RPMI7951 (cell line): Measurements from ENCODE around the gene CEP55. TPM values are rescaled to one million over a fixed set of nuclear protein-coding genes. Genes with fewer than 3 reads are reported as not detected.

Experiments
- DNase-seq: peaks from one replicate; pipeline ENCODE4 v3.0.0-alpha.2; 2012; ENCODE audit warnings: low read depth
- total RNA-seq: library from RNA; depleted of rRNA; stranded (reverse); fragments of >200 nt; shearing (Covaris generic); gene quantifications from 2 replicates; pipeline ENCODE4 v1.2.3, GENCODE V29; 2014

The CEP55 gene
- total RNA-seq, 1 experiment from 2014 or later: 132 TPM

GRCh38 chr10:93469454-93469853 lies 27.0 kb upstream of the CEP55 start:
- peak; percentile 89 for DNase-seq

DNA sequence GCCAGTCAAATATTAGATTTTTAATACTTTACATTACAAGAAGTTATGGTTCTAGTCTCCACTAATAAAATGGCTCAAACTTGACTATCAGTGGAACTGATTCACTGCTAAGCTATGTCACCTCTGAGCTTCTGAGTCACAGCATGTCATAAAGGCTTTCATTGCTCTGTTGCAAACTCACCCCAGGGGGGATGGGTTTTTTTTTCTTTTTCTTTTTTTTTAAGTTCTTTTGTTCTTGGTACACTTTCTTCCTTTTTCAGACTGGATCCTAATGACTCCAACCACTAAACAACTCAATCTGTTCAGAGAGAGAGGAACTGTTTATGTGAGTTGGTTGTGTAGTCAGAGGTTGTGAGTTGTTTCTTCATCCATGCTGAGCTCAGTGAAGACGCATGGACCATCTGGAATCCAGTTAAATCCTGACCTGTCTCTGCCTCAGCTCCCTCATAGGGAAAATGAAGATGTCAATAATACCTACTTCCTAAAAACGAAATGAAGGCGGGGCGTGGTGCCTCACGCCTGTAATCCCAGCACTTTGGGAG lies 25.2 kb upstream of the CEP55 start:
- peak; percentile 93 for DNase-seq

DNA sequence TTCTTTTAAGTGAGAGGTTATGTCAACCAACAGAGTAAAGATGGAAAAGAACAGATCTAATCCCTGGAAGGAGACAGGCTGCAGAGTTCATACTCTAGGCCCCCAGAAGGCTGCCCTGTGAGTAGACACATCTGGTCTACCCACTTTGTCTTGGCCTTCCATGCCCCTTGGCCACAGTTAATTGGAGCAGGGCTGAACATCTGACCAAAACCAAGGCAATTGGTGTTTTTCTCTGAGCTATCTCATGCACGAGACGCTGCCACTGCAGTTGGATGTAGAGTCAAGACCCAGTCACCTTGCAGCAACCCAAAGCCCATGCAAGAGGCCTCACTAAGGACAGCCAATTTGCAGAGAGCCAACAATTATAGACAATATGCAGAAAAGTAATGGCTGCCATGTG lies 23.3 kb upstream of the CEP55 start:
- peak; percentile 54 for DNase-seq

DNA sequence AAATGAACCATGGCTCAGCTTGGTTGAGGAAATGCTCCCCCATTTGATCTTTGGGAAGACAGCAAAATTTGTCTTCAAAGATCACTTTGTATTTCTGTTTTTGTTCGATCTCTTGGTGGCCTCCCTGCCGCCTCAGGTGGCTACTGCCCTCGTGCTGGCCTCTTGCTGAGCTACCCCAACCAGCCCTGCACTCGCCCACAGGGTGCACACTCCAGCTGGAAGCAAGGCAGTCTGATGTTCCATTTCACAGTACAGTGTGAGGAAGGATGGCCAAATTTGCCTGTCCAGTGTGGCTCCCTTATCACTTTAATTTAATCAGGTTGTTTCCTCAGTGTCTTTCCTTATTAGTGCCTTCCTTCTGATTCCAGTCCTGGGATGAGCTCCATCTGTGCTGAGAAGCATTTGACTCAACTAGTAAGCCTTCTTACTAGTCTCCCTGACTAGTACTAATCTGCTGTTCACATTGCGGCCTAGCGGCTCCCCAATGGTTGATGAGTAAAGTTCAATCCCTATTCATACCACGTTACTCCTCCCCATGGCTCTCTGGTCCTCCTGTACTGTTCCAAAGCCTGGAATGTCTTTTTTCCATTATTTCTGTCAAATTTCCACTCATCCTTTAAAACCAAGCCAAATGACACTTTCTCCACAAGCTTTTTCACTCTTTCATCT lies 22.5 kb upstream of the CEP55 start:
- DNase-seq: no peak

GRCh38 chr10:93475227-93475626 lies 21.2 kb upstream of the CEP55 start:
- no peak for DNase-seq

DNA sequence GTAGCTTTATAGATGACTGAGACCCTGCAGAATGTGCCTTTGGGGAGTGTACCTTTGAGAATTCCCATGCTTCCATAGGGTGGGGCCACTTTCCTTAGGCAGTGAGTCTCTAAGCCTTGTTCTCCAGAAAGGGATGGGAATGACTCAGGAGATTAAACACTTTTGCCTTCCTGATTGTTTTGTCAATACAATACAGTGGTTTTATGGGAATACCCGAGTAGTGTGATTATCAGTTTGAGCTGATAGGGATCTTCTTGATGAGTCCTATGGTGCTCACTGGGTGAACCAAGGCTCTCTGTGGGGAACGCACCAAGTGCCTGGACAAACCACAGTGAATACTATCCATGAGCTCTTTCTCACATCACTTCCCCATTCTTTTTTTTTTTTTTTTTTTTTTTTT lies 20.5 kb upstream of the CEP55 start:
- DNase-seq: peak; percentile 80

- no peak for DNase-seq
Observed at GRCh38 chr10:93476756-93477155, 19.7 kb upstream of the CEP55 start.

GRCh38 chr10:93478873-93479272 lies 17.5 kb upstream of the CEP55 start:
- no peak for DNase-seq

- DNase-seq: no peak
Observed at GRCh38 chr10:93481637-93482144, 14.7 kb upstream of the CEP55 start.

DNA sequence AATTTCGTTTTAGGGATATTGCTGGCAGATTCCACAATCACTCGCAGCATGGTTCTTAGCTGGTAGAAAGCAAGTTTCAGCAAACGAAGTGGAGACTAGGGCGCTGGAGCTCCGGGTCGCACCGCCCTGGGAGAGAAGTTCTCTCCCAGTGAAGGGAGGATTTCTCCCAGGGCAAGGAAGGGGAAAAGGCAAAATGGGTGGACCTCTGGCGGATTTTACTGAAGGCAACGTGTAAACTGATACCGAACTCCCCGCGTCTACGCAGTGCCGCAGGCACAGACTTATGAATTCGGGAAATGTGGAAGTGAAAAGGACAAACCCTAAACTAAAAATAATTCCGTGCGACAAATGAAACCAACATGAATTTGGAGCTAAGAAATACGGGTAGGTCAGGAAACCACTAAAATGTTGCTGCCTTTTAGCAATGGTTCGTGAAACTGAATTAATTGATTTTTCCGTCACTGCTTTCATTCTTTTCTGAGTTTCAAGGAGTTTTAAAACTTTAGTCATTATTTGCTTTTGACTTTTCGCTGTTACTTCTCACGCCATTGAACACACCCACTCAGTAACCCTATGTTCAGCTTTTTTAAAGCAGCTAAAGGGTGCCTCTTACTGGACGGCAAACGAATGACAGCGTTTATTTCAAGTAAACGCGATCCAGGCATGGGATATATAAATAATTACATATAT lies 14.1 kb upstream of the CEP55 start, which contains the start of gene MYOF:
MYOF (minus strand) TSS at position 190 of the 690 bp plus-strand sequence; CDS start at position 50, 140 bp downstream.
- DNase-seq: peak; percentile 92

DNA sequence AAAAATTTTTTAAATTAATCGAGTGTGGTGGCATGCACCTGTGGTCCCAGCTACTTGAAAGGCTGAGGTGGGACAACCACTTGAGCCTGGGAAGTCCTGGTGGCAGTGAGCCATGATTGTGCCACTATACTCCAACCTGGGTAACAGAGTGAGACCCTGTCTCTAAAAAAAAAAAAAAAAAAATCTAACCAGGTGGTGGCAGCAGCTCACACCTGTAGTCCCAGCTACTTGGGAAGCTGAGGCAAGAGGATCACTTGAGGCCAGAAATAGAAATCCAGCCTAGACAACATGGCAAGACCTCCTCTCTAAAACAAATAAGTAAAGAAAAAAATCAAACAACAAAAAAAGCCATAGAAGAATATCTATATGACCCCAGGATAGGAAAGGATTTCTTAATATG lies 10.7 kb upstream of the CEP55 start:
- no peak for DNase-seq

DNA sequence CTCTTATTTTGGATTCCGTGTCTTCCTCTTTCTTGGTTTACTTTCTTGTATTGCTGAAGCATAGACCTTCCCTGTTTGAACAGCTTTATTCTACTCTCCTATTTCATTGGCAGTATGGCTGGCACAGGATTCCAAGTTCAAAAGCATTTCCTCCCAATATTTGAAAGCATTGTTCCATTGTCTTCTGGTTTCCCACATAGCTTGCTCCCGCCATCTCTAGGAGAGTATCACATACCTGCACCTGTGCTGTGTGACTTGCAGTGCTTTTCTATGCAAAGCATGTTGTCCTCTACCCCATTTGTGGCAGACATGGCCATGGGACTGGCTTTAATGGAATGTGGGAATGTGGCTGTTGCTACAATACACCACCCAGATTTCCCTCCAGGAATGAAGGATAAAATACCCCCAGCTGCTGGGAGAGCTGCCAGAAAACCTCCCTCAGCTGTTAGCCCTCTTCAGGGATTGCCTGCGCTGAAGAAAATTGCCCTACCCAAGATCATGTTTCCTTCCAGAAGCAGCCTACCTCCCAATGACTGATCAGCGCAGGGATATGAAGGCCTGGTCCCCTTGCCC lies 7.4 kb upstream of the CEP55 start:
- DNase-seq: no peak

- no peak for DNase-seq
Observed at GRCh38 chr10:93491602-93492121, 4.8 kb upstream of the CEP55 start.

GRCh38 chr10:93493162-93493561 lies 3.2 kb upstream of the CEP55 start:
- no peak for DNase-seq

DNA sequence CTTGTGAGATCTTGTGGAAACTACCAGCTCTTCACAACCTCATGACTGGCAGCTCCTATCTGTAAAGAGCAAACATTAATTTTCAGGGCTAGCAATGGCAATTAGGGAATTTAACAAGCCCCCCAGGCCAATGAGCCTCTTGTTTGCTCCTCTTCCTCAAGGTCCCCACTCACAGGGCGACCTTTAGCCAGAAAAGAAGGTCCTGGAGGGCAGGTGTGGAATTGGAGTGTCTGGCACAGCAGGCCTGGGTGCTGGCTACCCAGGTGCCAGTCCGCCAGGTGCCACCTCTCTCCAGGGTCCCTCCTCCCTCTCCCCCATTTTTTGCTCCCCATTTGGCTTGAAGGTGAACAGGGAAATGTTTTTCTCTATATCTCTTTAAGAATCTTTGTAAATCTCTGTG lies 1.9 kb upstream of the CEP55 start:
- no peak for DNase-seq

DNA sequence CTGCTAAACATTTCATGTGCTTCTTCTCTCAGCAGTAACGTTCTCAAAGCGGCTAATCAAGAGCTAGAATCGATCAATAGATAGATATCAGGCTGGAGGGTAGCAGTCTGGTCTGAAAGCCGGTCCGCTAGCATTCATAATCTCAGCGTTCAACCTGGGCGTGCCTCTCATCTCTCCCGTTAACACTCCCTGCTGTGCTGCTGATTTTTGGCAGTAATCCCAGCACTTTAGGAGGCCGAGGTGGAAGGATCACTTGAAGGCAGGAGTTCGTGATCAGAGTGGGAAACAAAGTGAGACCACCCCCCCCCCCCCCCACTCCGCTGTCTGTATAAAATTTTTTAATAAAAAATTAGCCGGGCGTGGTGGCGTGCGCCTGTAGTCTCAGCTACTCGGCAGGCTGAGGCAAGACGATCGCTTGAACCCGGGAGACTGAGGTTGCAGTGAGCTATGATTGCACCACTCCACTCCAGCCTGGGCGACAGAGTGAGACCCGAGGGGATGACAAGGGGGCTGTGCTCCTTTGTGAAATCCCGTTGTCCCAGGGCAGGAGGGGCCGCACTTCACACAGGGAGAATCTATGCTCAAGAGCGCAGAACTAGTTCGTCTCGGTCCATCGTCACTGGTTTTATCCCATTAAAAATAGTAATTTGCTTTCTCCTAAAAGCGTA lies 624 bp upstream of the CEP55 start:
- DNase-seq: peak; percentile 66

DNA sequence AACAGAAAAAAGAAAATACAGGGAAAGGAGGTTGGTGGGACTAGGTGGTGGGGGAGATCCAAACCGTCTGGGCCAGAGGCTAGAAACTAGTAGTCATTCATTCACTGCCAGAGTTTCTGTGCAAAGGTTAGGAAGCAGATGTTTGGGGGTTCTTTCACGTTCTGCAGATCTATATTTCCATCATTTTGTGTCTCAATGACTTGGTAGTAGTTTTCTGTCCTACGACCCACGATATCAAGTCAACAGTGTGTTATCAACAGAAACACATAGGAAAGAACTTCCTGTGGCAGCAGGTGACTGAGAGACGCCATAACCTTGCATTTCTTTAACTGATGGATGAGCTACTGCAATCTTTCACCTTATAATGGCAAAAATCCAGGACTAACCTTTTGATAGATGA lies 1.8 kb downstream of the CEP55 start:
- DNase-seq: no peak

- no peak for DNase-seq
Observed at GRCh38 chr10:93501650-93502049, 5.2 kb downstream of the CEP55 start.

DNA sequence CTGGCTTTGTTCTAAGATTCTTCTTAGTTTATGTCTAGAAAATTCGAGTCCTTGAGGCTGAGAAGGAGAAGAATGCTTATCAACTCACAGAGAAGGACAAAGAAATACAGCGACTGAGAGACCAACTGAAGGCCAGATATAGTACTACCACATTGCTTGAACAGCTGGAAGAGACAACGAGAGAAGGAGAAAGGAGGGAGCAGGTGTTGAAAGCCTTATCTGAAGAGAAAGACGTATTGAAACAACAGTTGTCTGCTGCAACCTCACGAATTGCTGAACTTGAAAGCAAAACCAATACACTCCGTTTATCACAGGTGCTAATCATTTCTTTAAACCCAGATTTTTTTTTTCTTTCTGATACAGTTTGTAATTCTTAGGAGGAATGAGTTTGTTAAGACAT lies 6.7 kb downstream of the CEP55 start:
- DNase-seq: no peak

GRCh38 chr10:93505075-93505474 lies 8.7 kb downstream of the CEP55 start:
- DNase-seq: no peak

- no peak for DNase-seq
Observed at GRCh38 chr10:93509816-93510215, 13.4 kb downstream of the CEP55 start.

- no peak for DNase-seq
Observed at GRCh38 chr10:93512565-93512964, 16.2 kb downstream of the CEP55 start.
